HepG2 (cell line): ENCODE results near the gene AHNAK. TPM values are rescaled to one million over a fixed set of nuclear protein-coding genes. Genes with fewer than 3 reads are reported as not detected.

ENCODE experiments used
- ATAC-seq: fragments of 200-7000 bp; cut with Tn5 transposase; 3 replicates; pipeline ENCODE4 v1.9.1; 2020; ENCODE audit warnings: mild to moderate bottlenecking, moderate library complexity
- BruUV-seq: library from RNA; stranded (reverse); fragments of 400-500 nt; replicated peaks from 2 replicates; lab custom pipeline; 2021; lab: Mats Ljungman, UMichigan
- CTCF ChIA-PET: fragments of 300-600 bp; formaldehyde crosslinking; extraction: SDS; loops from one replicate; lab custom pipeline; 2021; ENCODE audit warnings: low total read pairs, inconsistent platforms, low intra/inter-chr PET ratio; lab: Yijun Ruan, JAX
- POLR2A ChIA-PET: fragments of 350-600 bp; sonication (Branson Sonifier 250); formaldehyde crosslinking; loops from one replicate; lab custom pipeline; 2020; ENCODE audit warnings: antibody characterized with exemption, inconsistent platforms; lab: Yijun Ruan, JAX
- DNase-seq: peaks from one replicate; pipeline ENCODE4 v3.0.0-alpha.2; 2015; ENCODE audit warnings: low spot score
- FAIRE-seq: peaks from 3 replicates; lab custom pipeline; 2011; peaks lifted over from hg19 to GRCh38; lab: Jason Lieb, UNC
- H2AFZ ChIP-seq: one replicate; pipeline ENCODE4 v1.6.1; 2011; ENCODE audit warnings: low read length, inconsistent platforms
- H3K27ac ChIP-seq: fragments of 300-600 bp; 3 replicates; pipeline ENCODE4 v1.8.0; 2011; ENCODE audit warnings: mixed run types, mild to moderate bottlenecking, mixed read lengths, low read length, inconsistent platforms; ENCODE audit not compliant: insufficient read depth; ENCODE audit errors: extremely low read length
- H3K27me3 ChIP-seq, 2 experiments: fragments of 200-600 bp in 1 of 2; 2 replicates in 1 of 2; 3 replicates in 1 of 2; pipeline versions ENCODE4 v1.6.0 to v1.8.0; 2011; ENCODE audit warnings: low read length in 2 of 2, mild to moderate bottlenecking in 2 of 2, moderate library complexity in 2 of 2, inconsistent platforms in 1 of 2; ENCODE audit not compliant: insufficient read depth in 2 of 2, control insufficient read depth in 1 of 2
- H3K36me3 ChIP-seq, 2 experiments: fragments of 200-600 bp in 1 of 2; replicated peaks in 1 of 2; 2 replicates in 1 of 2; 3 replicates in 1 of 2; pipeline versions ENCODE4 v1.5.1 to v1.8.0; 2011; ENCODE audit warnings: low read length in 2 of 2, inconsistent platforms in 1 of 2; ENCODE audit not compliant: insufficient read depth in 2 of 2, control insufficient read depth in 1 of 2
- H3K4me1 ChIP-seq: 2 replicates; pipeline ENCODE4 v1.5.1; 2012; ENCODE audit warnings: low read length, inconsistent platforms; ENCODE audit not compliant: insufficient read depth
- H3K4me2 ChIP-seq: 2 replicates; pipeline ENCODE4 v1.6.0; 2011; ENCODE audit warnings: low read depth, low read length, inconsistent platforms
- H3K4me3 ChIP-seq, 3 experiments: fragments of 200-600 bp in 1 of 3; sonication (generic), shearing (Covaris generic) in 1 of 3; replicated peaks in 1 of 3; 2 replicates each; pipeline ENCODE4 v1.5.1; 2011 to 2016; ENCODE audit warnings: low read length in 3 of 3, inconsistent platforms in 2 of 3, low read depth in 2 of 3, mild to moderate bottlenecking in 2 of 3, control low read depth in 1 of 3, mixed read lengths in 1 of 3; ENCODE audit not compliant: insufficient read depth in 1 of 3
- H3K79me2 ChIP-seq: one replicate; pipeline ENCODE4 v1.6.1; 2011; ENCODE audit warnings: low read length, inconsistent platforms; ENCODE audit not compliant: insufficient read depth
- H3K9ac ChIP-seq: 2 replicates; pipeline ENCODE4 v1.6.0; 2011; ENCODE audit warnings: mild to moderate bottlenecking, low read depth, low read length, inconsistent platforms; ENCODE audit not compliant: insufficient read depth
- H3K9me3 ChIP-seq: 2 replicates; pipeline ENCODE4 v1.5.1; 2012; ENCODE audit warnings: mild to moderate bottlenecking, low read length
- H4K20me1 ChIP-seq: 2 replicates; pipeline ENCODE4 v1.6.0; 2011; ENCODE audit warnings: inconsistent platforms, mild to moderate bottlenecking, low read length, moderate library complexity; ENCODE audit not compliant: insufficient read depth
- HDAC2 ChIP-seq: sonication (generic); formaldehyde crosslinking; IDR thresholded peaks from 2 replicates; pipeline ENCODE4 v1.4.0; 2020; ENCODE audit warnings: missing genetic modification reagents
- POLR2AphosphoS5 ChIP-seq: IDR thresholded peaks from 2 replicates; pipeline ENCODE4 v1.6.1; 2012; ENCODE audit warnings: low read depth, low read length
- ZNF687 ChIP-seq: sonication (generic); formaldehyde crosslinking; IDR thresholded peaks from 2 replicates; pipeline ENCODE4 v1.5.1; 2020; ENCODE audit warnings: mild to moderate bottlenecking, missing genetic modification reagents, moderate library complexity
- WGBS: methylation state at CpG from one replicate; pipeline ENCODE4 v1.1.6; 2017; ENCODE audit warnings: low lambda C conversion rate; 5-methylcytosine and 5-hydroxymethylcytosine counted together
- in situ Hi-C: cut with HindIII; loops from 2 replicates; pipeline ENCODE4 v1.10.0; 2017; ENCODE audit warnings: low pct_unique_long_range_greater_than_20kb; ENCODE audit not compliant: extremely low pct_ligation_motif_present
- intact Hi-C: fragments of 100-400 bp; cut with micrococcal nuclease; formaldehyde crosslinking; loops from one replicate; pipeline ENCODE4 v1.10.0; 2022; ENCODE audit not compliant: unreplicated experiment
- polyA plus RNA-seq, 8 experiments: library from polyadenylated mRNA; depleted of rRNA in 3 of 8; stranded (reverse) in 7 of 8; unstranded in 1 of 8; fragments of >200 nt; fragmentation: Illumina TruSeq in 4 of 8; extraction: Trizol in 4 of 8; gene quantifications; 2 replicates each; pipeline versions ENCODE4 v1.2.1 to v1.2.3, GENCODE V29; 2011 to 2016; ENCODE audit warnings: low read depth in 4 of 8, missing spikeins in 1 of 8, mixed read lengths in 1 of 8; ENCODE audit not compliant: insufficient read depth in 1 of 8
- total RNA-seq, 5 experiments: library from RNA; depleted of rRNA; stranded (reverse); fragments of >200 nt; fragmentation: Illumina TruSeq; extraction: Trizol; gene quantifications; 2 replicates each; pipeline ENCODE4 v1.2.3, GENCODE V29; 2016; ENCODE audit warnings: low read depth in 1 of 5

AHNAK gene
- total and polyA plus RNA-seq, 2 of the 13 experiments (the other 11 are each of a cell fraction or from before 2014, with no cell fraction given) = 23.4 to 25.0 TPM

- Histone ChIP-seq H3K4me2 (no peak overlapping the region), H3K4me3 (no peak overlapping the region), H3K9ac (no peak overlapping the region), H3K27me3 (no peaks in the 10 kb centered on the region; a peak in 1 of 5 replicates), H2AFZ (no peak overlapping the region), H3K4me1 (peaks cover 29% of the 10 kb centered on the region), H3K36me3 (peaks cover 12 to 41% of the 10 kb centered on the region in 2 experiments), H3K79me2 (peaks cover 35% of the 10 kb centered on the region), H3K27ac (no peak overlapping the region), H3K9me3 (no peaks in the 10 kb centered on the region), H4K20me1 (0 out of 2 replicates have a peak, but pooled peaks cover 3% of the 10 kb centered on the region)
- in situ Hi-C loops (no loop called here), intact Hi-C loops (no loop called here)
- CTCF ChIA-PET = no interaction called here
- no peak for DNase-seq
- no peak for TF ChIP-seq HDAC2 (CRISPR knock-in tag)
- peak; percentile 12; the same call in 1 of the 2 replicates for TF ChIP-seq ZNF687
- TF ChIP-seq POLR2AphosphoS5 = peak; percentile 18; the same call in 1 of the 2 replicates
- no peak for ATAC-seq
- WGBS = 96% methylated on average over 12 of the region's 12 CpGs
- POLR2A ChIA-PET = interaction anchor here (1.2 to 2.0 kb wide), 2 partner anchors 13 to 14 kb away, joined by 3 to 5 read pairs; partner anchors contain the start of gene TUT1
- BruUV-seq = no TSS peak
- no peak for FAIRE-seq
Observed at GRCh38 chr11:62577046-62577714, 30.6 kb upstream of the AHNAK start.
